Astrocyte of the spinal cord (primary cell): ENCODE measurements around the gene CD58.
A peak's percentile ranks its signal among the peaks of the same experiment; 100 is the strongest.

Experiments used
- DNase-seq: peaks from one replicate; pipeline ENCODE4 v3.0.0; 2011; ENCODE audit warnings: low read depth, low spot score
- H3K4me3 ChIP-seq: 2 replicates; pipeline ENCODE4 v1.5.1; 2011; ENCODE audit warnings: low read depth, mild to moderate bottlenecking, low read length, moderate library complexity
- CTCF ChIP-seq: IDR thresholded peaks from 2 replicates; pipeline ENCODE4 v1.5.1; 2012; ENCODE audit warnings: low read depth, mild to moderate bottlenecking, low read length, inconsistent platforms
- in situ Hi-C: cut with HindIII; loops from 2 replicates; pipeline ENCODE4 v1.10.0; 2017; ENCODE audit warnings: low sequenced_read_pairs

CD58 gene

GRCh38 chr1:116513956-116514355, 56.9 kb downstream of the CD58 start:
- in situ Hi-C loops, result no loop called here
- no peak overlapping the region for H3K4me3 ChIP-seq
- no peak for DNase-seq
- TF ChIP-seq CTCF, result no peak

DNA sequence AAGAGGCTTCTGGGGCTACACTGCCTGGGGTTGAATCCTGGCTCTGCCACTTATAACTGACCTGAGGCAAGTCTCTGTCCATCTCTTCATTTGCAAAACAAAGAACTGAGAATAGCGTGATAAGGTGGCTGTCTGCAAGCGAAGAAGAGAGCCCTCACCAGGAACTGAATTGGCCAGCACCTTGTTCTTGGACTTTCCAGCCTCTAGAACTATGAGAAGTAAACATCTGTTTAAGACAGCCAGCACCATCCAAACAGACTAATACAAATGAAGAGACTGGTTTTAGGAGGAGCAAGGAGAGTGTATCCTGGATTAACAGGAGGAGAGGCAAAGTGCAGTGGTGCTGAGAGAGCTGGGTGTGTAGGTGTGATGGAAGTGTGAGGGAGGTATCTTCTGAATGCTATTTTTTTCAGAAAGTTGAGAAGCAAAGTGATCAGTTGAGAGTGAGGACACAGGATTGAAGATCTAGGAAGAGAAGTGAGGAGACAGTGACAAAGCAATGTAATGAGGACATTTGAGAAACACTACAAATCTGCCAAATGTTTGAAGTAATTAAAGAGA, 59.3 kb downstream of the CD58 start:
- no peak overlapping the region for H3K4me3 ChIP-seq
- TF ChIP-seq CTCF, result no peak
- in situ Hi-C loops, result no loop called here
- no peak for DNase-seq

GRCh38 chr1:116510361-116510760, 60.5 kb downstream of the CD58 start:
- in situ Hi-C loops, result no loop called here
- no peak for DNase-seq
- no peak for TF ChIP-seq CTCF
- no peak overlapping the region for H3K4me3 ChIP-seq

DNA sequence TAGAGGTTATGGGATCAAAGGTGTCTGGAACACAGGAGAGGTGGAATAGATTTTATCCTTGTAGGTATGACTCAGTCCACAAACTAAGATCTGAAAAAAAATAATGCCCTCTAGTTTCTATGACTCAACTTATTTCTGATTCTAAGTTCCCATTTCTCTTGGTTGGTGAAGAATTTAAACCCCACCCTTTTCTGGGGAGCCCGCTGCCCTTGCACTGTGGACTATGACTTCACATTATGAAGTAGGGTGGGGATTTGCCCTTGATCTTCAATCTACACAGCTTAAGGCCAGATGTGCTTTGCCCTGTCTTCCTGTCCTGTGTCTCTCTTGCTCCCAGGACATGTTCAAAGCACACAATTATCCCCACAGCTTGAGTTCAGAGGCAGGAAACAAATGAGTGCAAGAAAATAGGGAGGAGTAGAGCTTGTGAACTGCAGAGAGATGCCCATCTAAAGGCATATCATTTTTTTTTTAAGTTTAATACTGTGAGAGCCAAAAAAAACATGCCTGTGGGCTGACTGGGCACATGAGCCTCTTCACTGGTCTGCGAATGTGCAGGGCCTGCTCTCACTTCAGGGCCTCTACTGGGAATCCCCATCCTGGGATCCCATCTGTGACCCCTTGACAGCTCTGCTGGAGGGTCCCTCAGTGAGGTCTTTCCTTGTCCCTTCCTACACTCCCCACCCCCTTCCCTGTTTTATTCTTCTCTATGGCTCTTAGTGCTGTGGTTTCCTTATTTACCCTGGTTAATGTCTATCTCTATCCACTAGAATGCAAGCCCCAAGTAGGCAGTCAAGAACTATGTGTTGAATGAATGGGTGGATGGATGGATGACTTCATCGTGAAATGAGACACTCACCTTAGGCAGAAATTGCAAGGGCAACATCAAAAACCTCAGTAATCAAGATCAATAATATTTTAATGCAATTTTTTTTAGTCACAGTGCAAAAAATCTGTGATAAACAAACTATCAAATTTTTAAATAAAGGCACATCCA, 61.5 kb downstream of the CD58 start:
- peak; percentile 92 for DNase-seq
- in situ Hi-C loops, result no loop called here
- H3K4me3 ChIP-seq, result no peak overlapping the region
- no peak for TF ChIP-seq CTCF

- TF ChIP-seq CTCF, result no peak
- H3K4me3 ChIP-seq, result no peak overlapping the region
- in situ Hi-C loops, result no loop called here
- DNase-seq, result no peak
Measured at GRCh38 chr1:116508085-116508983, 62.5 kb downstream of the CD58 start.

DNA sequence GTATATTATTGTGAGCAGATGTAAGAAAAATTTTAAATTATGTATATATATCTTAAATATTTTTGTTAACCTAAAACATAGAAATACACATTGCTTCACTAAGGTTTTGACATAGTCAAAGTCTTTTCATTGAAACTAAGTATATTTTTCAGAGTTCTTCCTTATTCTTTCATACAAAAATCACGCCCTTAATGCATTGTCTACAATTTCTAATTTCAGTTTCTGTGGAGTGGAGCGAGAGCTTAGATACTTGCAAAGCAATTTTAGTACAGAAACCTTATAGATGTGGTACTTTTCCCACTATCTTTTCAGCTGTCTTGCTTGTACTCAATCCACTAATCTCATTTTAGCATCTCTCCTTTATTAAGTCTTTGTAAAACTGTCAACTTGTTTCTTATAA, 63.2 kb downstream of the CD58 start:
- no peak for DNase-seq
- no peak for TF ChIP-seq CTCF
- no peak overlapping the region for H3K4me3 ChIP-seq
- in situ Hi-C loops, result no loop called here
